GM21529 (cell line): ENCODE results near the gene RAB3IL1.

Source experiments
- ATAC-seq: cut with Tn5 transposase; IDR thresholded peaks from one replicate; pipeline ENCODE4 v1.9.1; 2021; ENCODE audit not compliant: unreplicated experiment

Gene RAB3IL1

DNA sequence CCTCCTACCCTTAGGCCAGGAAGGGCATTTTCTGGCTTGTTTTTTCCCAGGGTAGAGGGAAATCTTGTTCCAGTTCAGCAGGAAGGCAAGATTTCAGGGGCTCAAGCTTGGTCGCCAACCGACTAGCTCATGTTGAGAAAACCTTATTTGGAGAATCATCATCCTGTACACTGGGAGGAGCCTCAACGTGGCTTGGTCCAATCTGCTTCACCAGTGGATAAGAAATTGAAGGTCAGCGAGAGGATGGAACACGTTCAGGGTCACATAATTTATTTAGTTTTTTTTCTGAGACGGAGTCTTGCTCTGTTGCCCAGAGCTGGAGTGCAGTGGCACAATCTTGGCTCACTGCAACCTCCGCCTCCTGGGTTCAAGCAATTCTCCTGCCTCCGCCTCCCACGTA is 68.7 kb downstream of the RAB3IL1 start:
- ATAC-seq: no peak

GRCh38 chr11:61847914-61848581 is 69.3 kb downstream of the RAB3IL1 start:
- ATAC-seq: no peak
